H1 (cell line): ENCODE results near the gene CDKL5. TPM values are rescaled to one million over a fixed set of nuclear protein-coding genes. Genes with fewer than 3 reads are reported as not detected.

Experiments
- CTCF ChIA-PET: fragments of 300-600 bp; sonication (Branson Sonifier 250); formaldehyde crosslinking; loops from one replicate; lab custom pipeline; 2021; ENCODE audit not compliant: partially characterized antibody; lab: Charles Lee
- POLR2A ChIA-PET: fragments of 300-600 bp; sonication (Branson Sonifier 250); formaldehyde crosslinking; loops from one replicate; lab custom pipeline; 2021; ENCODE audit warnings: inconsistent platforms; ENCODE audit not compliant: partially characterized antibody; lab: Charles Lee
- DNase-seq, 2 experiments: peaks; one replicate each; pipeline versions ENCODE4 v3.0.0 to v3.0.0-alpha.2; 2010 to 2022; ENCODE audit warnings: low spot score in 2 of 2, low read depth in 1 of 2, mixed read lengths in 1 of 2
- FAIRE-seq: peaks from 2 replicates; lab custom pipeline; 2011; peaks lifted over from hg19 to GRCh38; lab: Jason Lieb, UNC
- H2AFZ ChIP-seq: 2 replicates; pipeline ENCODE4 v1.8.1; 2012; ENCODE audit warnings: low read length, inconsistent platforms
- H2AK5ac ChIP-seq: 2 replicates; pipeline ENCODE4 v1.6.1; 2013; ENCODE audit warnings: low read depth, low read length
- H2BK120ac ChIP-seq: replicated peaks from 2 replicates; pipeline ENCODE3; 2013; ENCODE audit warnings: low read depth, low read length, inconsistent platforms
- H2BK12ac ChIP-seq: 2 replicates; pipeline ENCODE4 v1.6.1; 2013; ENCODE audit warnings: low read depth, low read length
- H2BK15ac ChIP-seq: 2 replicates; pipeline ENCODE4 v1.6.1; 2013; ENCODE audit warnings: low read length
- H2BK20ac ChIP-seq: 2 replicates; pipeline ENCODE4 v1.6.1; 2013; ENCODE audit warnings: low read length
- H2BK5ac ChIP-seq: 2 replicates; pipeline ENCODE4 v1.6.1; 2013; ENCODE audit warnings: low read depth, low read length
- H3K14ac ChIP-seq: 2 replicates; pipeline ENCODE4 v1.6.1; 2013; ENCODE audit warnings: inconsistent platforms; ENCODE audit not compliant: insufficient read length
- H3K18ac ChIP-seq: 2 replicates; pipeline ENCODE4 v1.6.1; 2013; ENCODE audit warnings: low read length; ENCODE audit errors: extremely low read depth
- H3K23ac ChIP-seq: 2 replicates; pipeline ENCODE4 v1.6.1; 2013; ENCODE audit warnings: inconsistent platforms; ENCODE audit not compliant: insufficient read length
- H3K23me2 ChIP-seq: 2 replicates; pipeline ENCODE4 v1.6.1; 2013; ENCODE audit warnings: low read depth, low read length
- H3K27ac ChIP-seq: 2 replicates; pipeline ENCODE4 v1.6.1; 2011; ENCODE audit warnings: low read depth, low read length, inconsistent platforms
- H3K27me3 ChIP-seq, 4 experiments: replicated peaks in 1 of 4; 1 replicate in 1 of 4; 2 replicates in 3 of 4; pipeline versions ENCODE4 v1.6.1 to v1.8.1; 2011 to 2013; ENCODE audit warnings: low read length in 3 of 4, mild to moderate bottlenecking in 3 of 4, inconsistent platforms in 2 of 4, mixed read lengths in 2 of 4, moderate library complexity in 1 of 4; ENCODE audit not compliant: control insufficient read depth in 3 of 4, insufficient read depth in 3 of 4; ENCODE audit errors: extremely low read depth in 1 of 4
- H3K36me3 ChIP-seq, 4 experiments: 2 replicates each; pipeline versions ENCODE4 v1.6.1 to v1.8.1; 2011 to 2013; ENCODE audit warnings: mild to moderate bottlenecking in 4 of 4, low read length in 3 of 4, moderate library complexity in 2 of 4, control low read depth in 1 of 4, inconsistent platforms in 1 of 4; ENCODE audit not compliant: insufficient read depth in 4 of 4, control insufficient read depth in 2 of 4
- H3K4ac ChIP-seq: replicated peaks from 2 replicates; pipeline ENCODE3; 2013; ENCODE audit warnings: low read length, low read depth, mixed read lengths, inconsistent platforms; ENCODE audit not compliant: insufficient read length
- H3K4me1 ChIP-seq, 4 experiments: replicated peaks in 1 of 4; 1 replicate in 1 of 4; 2 replicates in 3 of 4; pipeline versions ENCODE4 v1.6.1 to v1.8.1; 2011 to 2013; ENCODE audit warnings: low read length in 3 of 4, inconsistent platforms in 2 of 4, mixed read lengths in 1 of 4; ENCODE audit not compliant: insufficient read depth in 4 of 4, control insufficient read depth in 3 of 4
- H3K4me2 ChIP-seq, 2 experiments: 2 replicates each; pipeline versions ENCODE4 v1.6.1 to v1.8.1; 2011 to 2013; ENCODE audit warnings: low read depth in 2 of 2, low read length in 2 of 2, control low read depth in 1 of 2, inconsistent platforms in 1 of 2, mild to moderate bottlenecking in 1 of 2; ENCODE audit not compliant: insufficient read depth in 1 of 2
- H3K4me3 ChIP-seq, 4 experiments: fragments of 200-600, 300-600 bp in 1 of 4; sonication (generic), shearing (Covaris generic), sonication (Bioruptor Twin) in 1 of 4; 2 replicates each; pipeline versions ENCODE4 v1.5.1 to v1.8.1; 2011 to 2016; ENCODE audit warnings: low read length in 4 of 4, low read depth in 3 of 4, control low read depth in 2 of 4, inconsistent platforms in 2 of 4, mild to moderate bottlenecking in 2 of 4, mixed read lengths in 1 of 4, moderate library complexity in 1 of 4; ENCODE audit not compliant: insufficient read depth in 2 of 4; ENCODE audit errors: extremely low read depth in 1 of 4
- H3K56ac ChIP-seq: replicated peaks from 2 replicates; pipeline ENCODE3; 2013; ENCODE audit warnings: low read depth, mild to moderate bottlenecking, mixed read lengths, low read length, inconsistent platforms; ENCODE audit not compliant: insufficient read length
- H3K79me1 ChIP-seq: 2 replicates; pipeline ENCODE4 v1.6.1; 2013; ENCODE audit warnings: low read depth, low read length, control low read depth
- H3K79me2 ChIP-seq, 2 experiments: 2 replicates each; pipeline versions ENCODE4 v1.6.1 to v1.8.1; 2012 to 2013; ENCODE audit warnings: low read length in 2 of 2, mild to moderate bottlenecking in 2 of 2, inconsistent platforms in 1 of 2; ENCODE audit not compliant: insufficient read depth in 2 of 2, control insufficient read depth in 1 of 2
- H3K9ac ChIP-seq, 4 experiments: replicated peaks in 1 of 4; 1 replicate in 1 of 4; 2 replicates in 3 of 4; pipeline versions ENCODE4 v1.6.1 to v1.8.1; 2011 to 2013; ENCODE audit warnings: low read depth in 3 of 4, low read length in 3 of 4, control low read depth in 2 of 4, mild to moderate bottlenecking in 2 of 4, moderate library complexity in 2 of 4, inconsistent platforms in 1 of 4; ENCODE audit errors: extremely low read depth in 1 of 4
- H3K9me3 ChIP-seq, 2 experiments: 2 replicates each; pipeline versions ENCODE4 v1.6.1 to v1.8.1; 2012 to 2013; ENCODE audit warnings: mild to moderate bottlenecking in 2 of 2, moderate library complexity in 2 of 2, control low read depth in 1 of 2, inconsistent platforms in 1 of 2, low read depth in 1 of 2, low read length in 1 of 2, mixed read lengths in 1 of 2; ENCODE audit not compliant: insufficient read depth in 2 of 2
- H4K20me1 ChIP-seq, 2 experiments: replicated peaks in 1 of 2; 2 replicates each; pipeline versions ENCODE3 to v1.8.1; 2011 to 2013; ENCODE audit warnings: inconsistent platforms in 2 of 2, low read length in 2 of 2, mild to moderate bottlenecking in 1 of 2; ENCODE audit not compliant: insufficient read depth in 2 of 2, control insufficient read depth in 1 of 2
- H4K5ac ChIP-seq: 2 replicates; pipeline ENCODE4 v1.6.1; 2013; ENCODE audit warnings: low read length, low read depth, mixed read lengths, inconsistent platforms; ENCODE audit not compliant: insufficient read length
- H4K8ac ChIP-seq: 2 replicates; pipeline ENCODE4 v1.8.0; 2013; ENCODE audit warnings: mild to moderate bottlenecking, moderate library complexity, low read length, inconsistent platforms; ENCODE audit not compliant: insufficient read depth; ENCODE audit errors: extremely low read depth
- H4K91ac ChIP-seq: replicated peaks from 2 replicates; pipeline ENCODE3; 2013; ENCODE audit warnings: low read length, mixed read lengths, inconsistent platforms; ENCODE audit not compliant: insufficient read length
- ASH2L ChIP-seq: fragments of 200-600, 300-600 bp; sonication (generic); IDR thresholded peaks from one replicate; pipeline ENCODE4 v1.7.1; 2017; ENCODE audit warnings: low read length
- EGR1 ChIP-seq: IDR thresholded peaks from 2 replicates; pipeline ENCODE4 v1.6.1; 2011; ENCODE audit warnings: low read depth, low read length, borderline replicate concordance
- POLR2A ChIP-seq, 2 experiments: IDR thresholded peaks; 1 replicate in 1 of 2; 2 replicates in 1 of 2; pipeline ENCODE4 v1.6.1; 2011; ENCODE audit warnings: low read depth in 2 of 2, low read length in 2 of 2, mild to moderate bottlenecking in 2 of 2; ENCODE audit errors: control extremely low read depth in 1 of 2
- POLR2AphosphoS5 ChIP-seq: IDR thresholded peaks from 2 replicates; pipeline ENCODE4 v1.6.1; 2011; ENCODE audit warnings: low read depth, low read length
- RFX5 ChIP-seq: IDR thresholded peaks from 2 replicates; pipeline ENCODE4 v1.6.1; 2011; ENCODE audit warnings: low read depth, low read length, improper control_type of control experiment, borderline replicate concordance
- SAP30 ChIP-seq: fragments of 300-600 bp; sonication (generic); IDR thresholded peaks from 2 replicates; pipeline ENCODE4 v1.7.1; 2012; ENCODE audit warnings: low read length, moderate library complexity, mild to moderate bottlenecking, inconsistent platforms; ENCODE audit not compliant: insufficient read depth, insufficient replicate concordance
- SRF ChIP-seq: IDR thresholded peaks from 2 replicates; pipeline ENCODE4 v1.6.1; 2011; ENCODE audit warnings: mild to moderate bottlenecking, low read depth, low read length, moderate library complexity
- TAF7 ChIP-seq: optimal IDR thresholded peaks from 2 replicates; pipeline ENCODE3; 2011; ENCODE audit warnings: low read depth, mild to moderate bottlenecking, inconsistent platforms, low read length, moderate library complexity, borderline replicate concordance
- TEAD4 ChIP-seq: IDR thresholded peaks from 2 replicates; pipeline ENCODE4 v1.6.1; 2012; ENCODE audit warnings: low read depth, low read length, inconsistent platforms, mixed read lengths
- ZNF274 ChIP-seq: IDR thresholded peaks from 2 replicates; pipeline ENCODE4 v1.7.0; 2012; ENCODE audit warnings: low read length, borderline replicate concordance; ENCODE audit errors: extremely low read depth
- WGBS, 2 experiments: shearing (Covaris generic) in 1 of 2; methylation state at CpG; one replicate each; pipeline versions ENCODE4 v1.1.6 to v1.1.7; 2013 to 2015; ENCODE audit warnings: low lambda C conversion rate in 2 of 2, mixed read lengths in 2 of 2, inconsistent platforms in 1 of 2, low coverage in 1 of 2, missing lambda C conversion rate in 1 of 2; ENCODE audit not compliant: insufficient replicate concordance in 2 of 2, insufficient coverage in 1 of 2, insufficient read length in 1 of 2; ENCODE audit errors: extremely low coverage in 1 of 2, missing lambda C conversion rate in 1 of 2; 5-methylcytosine and 5-hydroxymethylcytosine counted together
- polyA plus RNA-seq, 7 experiments: library from polyadenylated mRNA; depleted of rRNA in 3 of 7; stranded (reverse) in 5 of 7; unstranded in 2 of 7; fragments of >200 nt in 5 of 7; fragments of 200-250 nt in 2 of 7; gene quantifications; 1 replicate in 5 of 7; 2 replicates in 1 of 7; 4 replicates in 1 of 7; pipeline versions ENCODE4 v1.2.1 to v1.2.3, GENCODE V29; 2011 to 2013; ENCODE audit warnings: missing spikeins in 2 of 7, mixed read lengths in 2 of 7
- total RNA-seq: library from RNA; stranded (reverse); fragmentation: NEBNext Ultra II Directional; extraction: Animal tissue kit (Norgen Biotek cat#: 25700); gene quantifications from 2 replicates; pipeline ENCODE4 v1.2.1, GENCODE V29; 2021
- TF ChIP-seq, protein P1 (sequence below): IDR thresholded peaks from 2 replicates; pipeline ENCODE4 v1.6.1; 2011; ENCODE audit warnings: low read length, improper control_type of control experiment

The CDKL5 gene
- total and polyA plus RNA-seq, 2 of the 8 experiments (the other 6 are each of a cell fraction or from before 2014, with no cell fraction given): 5.5 to 15.6 TPM

DNA sequence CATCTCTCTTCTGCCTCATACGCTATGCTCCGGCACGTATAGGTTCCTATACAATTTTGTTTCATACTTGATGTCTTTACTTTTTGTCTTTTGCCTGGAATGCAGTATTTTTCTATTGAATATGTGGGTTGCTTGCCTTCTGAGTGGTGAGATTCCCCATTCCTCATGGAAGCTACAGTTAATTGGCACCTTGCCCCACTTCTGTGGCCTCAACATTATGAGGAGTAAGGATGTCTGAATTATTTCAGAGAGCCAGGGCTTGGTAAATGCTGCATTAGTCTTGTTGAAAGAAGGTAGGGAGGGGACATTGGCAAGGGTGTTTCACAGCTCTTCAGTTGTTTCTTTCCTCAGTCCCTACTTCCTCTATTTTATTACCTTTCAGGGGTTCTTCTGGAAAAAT, 23.0 kb downstream of the CDKL5 start:
- Histone ChIP-seq H3K18ac (no peak overlapping the region), H3K4me2 (no peak overlapping the region), H2BK5ac (no peak overlapping the region), H3K4me3 (no peak overlapping the region), H3K4me1 (no peaks in the 10 kb centered on the region), H3K14ac (no peak overlapping the region), H3K9ac (no peak overlapping the region), H3K56ac (no peak overlapping the region), H2AFZ (no peak overlapping the region), H2BK12ac (no peak overlapping the region), H3K27ac (no peak overlapping the region), H3K9me3 (no peaks in the 10 kb centered on the region), H4K8ac (no peak overlapping the region), H2BK20ac (no peak overlapping the region), H4K20me1 (peaks cover 0 to 2% of the 10 kb centered on the region in 2 experiments), H4K5ac (no peak overlapping the region), H3K23me2 (no peaks in the 10 kb centered on the region), H3K23ac (no peak overlapping the region), H3K79me1 (no peaks in the 10 kb centered on the region), H4K91ac (no peak overlapping the region), H3K36me3 (no peaks in the 10 kb centered on the region; a peak in 2 of 8 replicates), H2BK120ac (no peak overlapping the region), H2BK15ac (no peak overlapping the region), H2AK5ac (no peak overlapping the region), H3K27me3 (no peaks in the 10 kb centered on the region), H3K4ac (no peak overlapping the region), H3K79me2 (peaks cover 0 to 58% of the 10 kb centered on the region in 2 experiments; a peak in 2 of 4 replicates)
- 97% methylated on average over 3 of the region's 3 CpGs; no CpG with 5 or more reads in 1 of the 2 experiments for WGBS, 2 experiments
- TF ChIP-seq RFX5 (no peak), TEAD4 (no peak), ASH2L (no peak), EGR1 (no peak), POLR2AphosphoS5 (no peak), SRF (no peak), POLR2A (IDR thresholded peaks at IDR 0.05; ENCODE audit: control extremely low read depth in 1 of 2, low read depth in 2 of 2, low read length in 2 of 2) (no peak), ZNF274 (no peak), SAP30 (no peak), TAF7 (no peak)
- TF ChIP-seq, protein P1, sequence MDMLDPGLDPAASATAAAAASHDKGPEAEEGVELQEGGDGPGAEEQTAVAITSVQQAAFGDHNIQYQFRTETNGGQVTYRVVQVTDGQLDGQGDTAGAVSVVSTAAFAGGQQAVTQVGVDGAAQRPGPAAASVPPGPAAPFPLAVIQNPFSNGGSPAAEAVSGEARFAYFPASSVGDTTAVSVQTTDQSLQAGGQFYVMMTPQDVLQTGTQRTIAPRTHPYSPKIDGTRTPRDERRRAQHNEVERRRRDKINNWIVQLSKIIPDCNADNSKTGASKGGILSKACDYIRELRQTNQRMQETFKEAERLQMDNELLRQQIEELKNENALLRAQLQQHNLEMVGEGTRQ: no peak
- DNase-seq: no peak
- ChIA-PET POLR2A (no interaction called here), CTCF (no interaction called here)
- no peak for FAIRE-seq
